ENCODE results near the gene ZBTB24. TPM values are rescaled to one million over a fixed set of nuclear protein-coding genes. Genes with fewer than 3 reads are reported as not detected.

ZBTB24 gene
- total RNA-seq, 1 experiment from 2014 or later = 10.4 TPM

- intact Hi-C loops (cut with micrococcal nuclease) = no loop called here
- H3K9me3 Mint-ChIP-seq (ENCODE audit: unreplicated experiment) = no peaks in the 10 kb centered on the region
- no peak overlapping the region for H3K27ac Mint-ChIP-seq (ENCODE audit: low read depth, unreplicated experiment)
- no peak for TF ChIP-seq CTCF (IDR thresholded peaks at IDR 0.05; ENCODE audit: unreplicated experiment)
- ChIA-PET CTCF (interaction anchor here (0.8 to 1.6 kb wide), 2 partner anchors 24 to 558 kb away, joined by 3 to 7 read pairs; no protein-coding TSS in a partner anchor), POLR2A (interaction anchor here (2.1 kb wide), 1 partner anchor 40 kb away, joined by 13 read pairs; the partner anchor contains the start of genes PPIL6 and SMPD2)
- no peak for DNase-seq (ENCODE audit: unreplicated experiment)
- H3K27me3 Mint-ChIP-seq (ENCODE audit: insufficient read depth, unreplicated experiment) = no peaks in the 10 kb centered on the region
- BruUV-seq (replicated peaks) = TSS peak; percentile 54
- H3K4me3 Mint-ChIP-seq (ENCODE audit: unreplicated experiment) = peak overlapping the region; percentile 89
- H3K36me3 Mint-ChIP-seq (ENCODE audit: insufficient read depth, unreplicated experiment) = peaks cover 60% of the 10 kb centered on the region
- peaks cover 31% of the 10 kb centered on the region for H3K4me1 Mint-ChIP-seq (ENCODE audit: insufficient read depth, unreplicated experiment)
These were observed 2.0 kb downstream of the ZBTB24 start for GRCh38 chr6:109480993-109481480.

GRCh38 chr6:109478841-109479624 lies 4.0 kb downstream of the ZBTB24 start:
- POLR2A ChIA-PET = interaction anchor here (0.6 to 0.8 kb wide), 2 partner anchors 38 to 92 kb away, joined by 3 read pairs; partner anchors contain the start of gene SMPD2
- Mint-ChIP-seq H3K27me3 (ENCODE audit: insufficient read depth, unreplicated experiment) (no peaks in the 10 kb centered on the region), H3K4me1 (ENCODE audit: insufficient read depth, unreplicated experiment) (peaks cover 31% of the 10 kb centered on the region), H3K4me3 (ENCODE audit: unreplicated experiment) (peak overlapping the region; percentile 61), H3K9me3 (ENCODE audit: unreplicated experiment) (no peaks in the 10 kb centered on the region), H3K36me3 (ENCODE audit: insufficient read depth, unreplicated experiment) (peaks cover 74% of the 10 kb centered on the region), H3K27ac (ENCODE audit: low read depth, unreplicated experiment) (no peak overlapping the region)
- intact Hi-C loops (cut with micrococcal nuclease) = no loop called here
- no peak for TF ChIP-seq CTCF (IDR thresholded peaks at IDR 0.05; ENCODE audit: unreplicated experiment)
- CTCF ChIA-PET = interaction anchor here (1.0 kb wide), 1 partner anchor 561 kb away, joined by 3 read pairs; no protein-coding TSS in a partner anchor
- BruUV-seq (replicated peaks) = no TSS peak
- no peak for DNase-seq (ENCODE audit: unreplicated experiment)

GRCh38 chr6:109478222-109478805 lies 4.7 kb downstream of the ZBTB24 start:
- Mint-ChIP-seq H3K27me3 (ENCODE audit: insufficient read depth, unreplicated experiment) (no peaks in the 10 kb centered on the region), H3K4me1 (ENCODE audit: insufficient read depth, unreplicated experiment) (peaks cover 31% of the 10 kb centered on the region), H3K9me3 (ENCODE audit: unreplicated experiment) (no peaks in the 10 kb centered on the region), H3K27ac (ENCODE audit: low read depth, unreplicated experiment) (peak overlapping the region; percentile 8), H3K4me3 (ENCODE audit: unreplicated experiment) (peak overlapping the region; percentile 61), H3K36me3 (ENCODE audit: insufficient read depth, unreplicated experiment) (peaks cover 82% of the 10 kb centered on the region)
- no peak for DNase-seq (ENCODE audit: unreplicated experiment)
- TF ChIP-seq CTCF (IDR thresholded peaks at IDR 0.05; ENCODE audit: unreplicated experiment) = no peak
- CTCF ChIA-PET = interaction anchor here (0.5 kb wide), 1 partner anchor 475 kb away, joined by 3 read pairs; no protein-coding TSS in a partner anchor
- no TSS peak for BruUV-seq (replicated peaks)
- intact Hi-C loops (cut with micrococcal nuclease) = no loop called here
- POLR2A ChIA-PET = interaction anchor here (0.8 kb wide), 1 partner anchor 37 kb away, joined by 3 read pairs; the partner anchor contains the start of gene SMPD2

- no peak for TF ChIP-seq CTCF (IDR thresholded peaks at IDR 0.05; ENCODE audit: unreplicated experiment)
- no peak for DNase-seq (ENCODE audit: unreplicated experiment)
- no TSS peak for BruUV-seq (replicated peaks)
- intact Hi-C loops (cut with micrococcal nuclease) = no loop called here
- Mint-ChIP-seq H3K4me3 (ENCODE audit: unreplicated experiment) (no peak overlapping the region), H3K36me3 (ENCODE audit: insufficient read depth, unreplicated experiment) (peaks cover 82% of the 10 kb centered on the region), H3K4me1 (ENCODE audit: insufficient read depth, unreplicated experiment) (peaks cover 31% of the 10 kb centered on the region), H3K27me3 (ENCODE audit: insufficient read depth, unreplicated experiment) (no peaks in the 10 kb centered on the region), H3K9me3 (ENCODE audit: unreplicated experiment) (no peaks in the 10 kb centered on the region), H3K27ac (ENCODE audit: low read depth, unreplicated experiment) (no peak overlapping the region)
- ChIA-PET CTCF (no interaction called here), POLR2A (no interaction called here)
These were observed 5.3 kb downstream of the ZBTB24 start for GRCh38 chr6:109477725-109478124.

Measured in MCF 10A (cell line).